Activated T-cell treated with anti-CD3 and anti-CD28 coated beads, Interleukin-2, amount 50 U/mL, for 24 hours (primary cell): ENCODE results near the gene GLT8D1.

ENCODE experiments used
- DNase-seq: peaks from one replicate; pipeline ENCODE4 v3.0.0-alpha.2; 2020
- H3K27ac Mint-ChIP-seq: 2 replicates; pipeline ENCODE4 v1.8.0; 2020; ENCODE audit warnings: mild to moderate bottlenecking, mixed read lengths
- H3K27me3 Mint-ChIP-seq: 2 replicates; pipeline ENCODE4 v1.8.0; 2020; ENCODE audit warnings: mixed read lengths
- H3K36me3 Mint-ChIP-seq: 2 replicates; pipeline ENCODE4 v1.8.0; 2020; ENCODE audit warnings: low read depth, mixed read lengths
- H3K4me1 Mint-ChIP-seq: 2 replicates; pipeline ENCODE4 v1.8.0; 2020; ENCODE audit warnings: low read depth, mixed read lengths
- H3K4me3 Mint-ChIP-seq: 2 replicates; pipeline ENCODE4 v1.8.0; 2020; ENCODE audit warnings: mild to moderate bottlenecking, moderate library complexity, mixed read lengths
- H3K9me3 Mint-ChIP-seq: 2 replicates; pipeline ENCODE4 v1.8.0; 2020; ENCODE audit warnings: mixed read lengths

GLT8D1 gene

GRCh38 chr3:52695798-52696671, 9.6 kb downstream of the GLT8D1 start:
- Mint-ChIP-seq H3K36me3 (peaks cover 93% of the 10 kb centered on the region), H3K9me3 (no peaks in the 10 kb centered on the region)

GRCh38 chr3:52694528-52695189, 10.9 kb downstream of the GLT8D1 start:
- Mint-ChIP-seq H3K4me3 (no peak overlapping the region), H3K36me3 (peaks cover 97% of the 10 kb centered on the region), H3K27me3 (no peaks in the 10 kb centered on the region), H3K4me1 (peaks cover 59% of the 10 kb centered on the region), H3K9me3 (no peaks in the 10 kb centered on the region), H3K27ac (peak overlapping the region; percentile 86)
- no peak for DNase-seq

More at GRCh38 chr3:52695798-52696671, 9.6 kb downstream of the GLT8D1 start:
- peak overlapping the region; percentile 86 for H3K27ac Mint-ChIP-seq
- no peaks in the 10 kb centered on the region for H3K27me3 Mint-ChIP-seq
- peaks cover 46% of the 10 kb centered on the region for H3K4me1 Mint-ChIP-seq
- H3K4me3 Mint-ChIP-seq, result no peak overlapping the region
- DNase-seq, result no peak

DNA sequence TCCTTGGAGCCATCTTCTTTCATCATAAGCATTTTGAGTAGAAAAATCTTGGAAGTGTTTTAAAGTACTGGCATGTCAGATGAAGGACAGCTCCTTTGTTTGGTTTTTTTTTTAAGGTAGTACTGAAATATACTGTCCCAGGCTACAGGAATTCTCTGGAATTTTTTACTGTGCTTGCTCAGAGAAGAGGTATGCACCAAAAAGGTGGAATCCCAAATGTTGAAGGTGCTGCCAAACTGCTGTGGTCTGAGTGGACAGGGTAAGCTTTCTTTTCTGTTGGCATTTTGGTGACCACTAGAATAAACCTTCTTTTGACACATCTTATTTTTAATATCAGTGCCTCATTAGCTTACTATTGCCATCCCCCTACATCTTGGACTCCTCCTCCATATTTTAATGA, 12.5 kb downstream of the GLT8D1 start:
- H3K4me3 Mint-ChIP-seq, result no peak overlapping the region
- H3K4me1 Mint-ChIP-seq, result peaks cover 74% of the 10 kb centered on the region
- H3K36me3 Mint-ChIP-seq, result peaks cover 100% of the 10 kb centered on the region
- DNase-seq, result no peak
- peak overlapping the region; percentile 86 for H3K27ac Mint-ChIP-seq
- no peaks in the 10 kb centered on the region for H3K9me3 Mint-ChIP-seq
- no peaks in the 10 kb centered on the region for H3K27me3 Mint-ChIP-seq

DNA sequence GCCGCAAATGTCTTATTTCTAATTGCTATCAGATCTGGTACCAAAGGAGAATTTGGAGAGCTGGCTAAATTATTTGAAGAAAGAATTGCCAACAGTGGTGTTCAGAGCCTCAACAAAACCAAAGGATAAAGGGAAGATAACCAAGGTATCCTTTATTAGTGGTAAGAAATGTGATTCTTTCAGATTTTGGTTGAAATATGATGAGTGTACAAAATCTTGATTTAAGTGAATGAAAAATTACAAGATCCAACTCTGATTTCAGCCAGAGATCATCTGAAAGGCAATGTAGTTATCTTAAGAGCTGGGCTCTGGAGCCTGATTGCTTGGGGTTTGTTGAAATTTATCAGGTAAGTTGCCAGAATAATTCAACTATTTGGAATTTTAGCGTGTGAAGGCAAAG, 15.0 kb downstream of the GLT8D1 start:
- peaks cover 70% of the 10 kb centered on the region for H3K4me1 Mint-ChIP-seq
- H3K9me3 Mint-ChIP-seq, result no peaks in the 10 kb centered on the region
- H3K4me3 Mint-ChIP-seq, result peak overlapping the region; percentile 99
- DNase-seq, result no peak
- H3K36me3 Mint-ChIP-seq, result peaks cover 99% of the 10 kb centered on the region
- peak overlapping the region; percentile 99 for H3K27ac Mint-ChIP-seq
- H3K27me3 Mint-ChIP-seq, result no peaks in the 10 kb centered on the region

GRCh38 chr3:52689151-52689550, 16.4 kb downstream of the GLT8D1 start:
- H3K9me3 Mint-ChIP-seq, result no peaks in the 10 kb centered on the region
- peaks cover 69% of the 10 kb centered on the region for H3K4me1 Mint-ChIP-seq
- DNase-seq, result no peak
- no peaks in the 10 kb centered on the region for H3K27me3 Mint-ChIP-seq
- H3K36me3 Mint-ChIP-seq, result peaks cover 96% of the 10 kb centered on the region
- H3K4me3 Mint-ChIP-seq, result peak overlapping the region; percentile 99
- H3K27ac Mint-ChIP-seq, result peak overlapping the region; percentile 99

DNA sequence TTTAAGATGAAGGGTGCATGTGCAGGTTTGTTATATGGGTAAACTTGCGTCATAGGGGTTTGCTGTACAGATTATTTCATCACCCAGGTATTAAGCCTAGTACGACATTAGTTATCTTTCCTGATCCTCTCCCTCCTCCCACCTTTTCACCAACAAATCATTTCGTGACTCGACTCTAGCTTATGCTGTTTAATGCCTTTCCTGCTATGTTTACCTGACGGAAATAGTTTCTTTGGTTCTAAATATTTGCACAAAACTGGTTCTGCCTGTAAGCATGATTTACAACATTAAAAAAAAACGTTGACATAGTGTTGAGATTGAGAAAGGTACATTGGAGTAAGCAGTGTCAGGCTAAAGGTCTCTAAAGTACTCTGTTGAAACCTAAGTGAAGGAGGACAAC, 17.3 kb downstream of the GLT8D1 start:
- peaks cover 89% of the 10 kb centered on the region for H3K36me3 Mint-ChIP-seq
- peaks cover 70% of the 10 kb centered on the region for H3K4me1 Mint-ChIP-seq
- no peaks in the 10 kb centered on the region for H3K27me3 Mint-ChIP-seq
- H3K4me3 Mint-ChIP-seq, result peak overlapping the region; percentile 99
- DNase-seq, result no peak
- peak overlapping the region; percentile 99 for H3K27ac Mint-ChIP-seq
- H3K9me3 Mint-ChIP-seq, result no peaks in the 10 kb centered on the region

- H3K4me1 Mint-ChIP-seq, result peaks cover 73% of the 10 kb centered on the region
- H3K4me3 Mint-ChIP-seq, result peak within 1 kb of the TSS; percentile 99
- peak; percentile 94 for DNase-seq
- H3K36me3 Mint-ChIP-seq, result peaks cover 83% of the 10 kb centered on the region
- no peaks in the 10 kb centered on the region for H3K27me3 Mint-ChIP-seq
- no peaks in the 10 kb centered on the region for H3K9me3 Mint-ChIP-seq
- H3K27ac Mint-ChIP-seq, result peak within 1 kb of the TSS; percentile 99
Observed at GRCh38 chr3:52685709-52686691, 19.6 kb downstream of the GLT8D1 start, which contains the start of the genes GNL3 and PBRM1. Gene GNL3, plus strand, starts transcription at chr3:52686032. Its CDS starts 61 bp downstream, at chr3:52686093. Gene PBRM1, minus strand, starts transcription at chr3:52685913.

GRCh38 chr3:52685285-52685708, 20.3 kb downstream of the GLT8D1 start:
- Mint-ChIP-seq H3K27ac (peak overlapping the region; percentile 94), H3K36me3 (peaks cover 82% of the 10 kb centered on the region), H3K4me1 (peaks cover 73% of the 10 kb centered on the region), H3K27me3 (no peaks in the 10 kb centered on the region), H3K4me3 (peak overlapping the region; percentile 86), H3K9me3 (no peaks in the 10 kb centered on the region)
- peak; percentile 89 for DNase-seq

- no peaks in the 10 kb centered on the region for H3K27me3 Mint-ChIP-seq
- peaks cover 73% of the 10 kb centered on the region for H3K4me1 Mint-ChIP-seq
- peak overlapping the region; percentile 94 for H3K27ac Mint-ChIP-seq
- H3K4me3 Mint-ChIP-seq, result peak overlapping the region; percentile 86
- DNase-seq, result no peak
- peaks cover 82% of the 10 kb centered on the region for H3K36me3 Mint-ChIP-seq
- H3K9me3 Mint-ChIP-seq, result no peaks in the 10 kb centered on the region
Observed at GRCh38 chr3:52684184-52684583, 21.4 kb downstream of the GLT8D1 start.

GRCh38 chr3:52683611-52684010, 22.0 kb downstream of the GLT8D1 start:
- Mint-ChIP-seq H3K27ac (peak overlapping the region; percentile 94), H3K9me3 (no peaks in the 10 kb centered on the region), H3K4me3 (peak overlapping the region; percentile 86), H3K4me1 (peaks cover 73% of the 10 kb centered on the region), H3K27me3 (no peaks in the 10 kb centered on the region), H3K36me3 (peaks cover 82% of the 10 kb centered on the region)
- DNase-seq, result no peak

DNA sequence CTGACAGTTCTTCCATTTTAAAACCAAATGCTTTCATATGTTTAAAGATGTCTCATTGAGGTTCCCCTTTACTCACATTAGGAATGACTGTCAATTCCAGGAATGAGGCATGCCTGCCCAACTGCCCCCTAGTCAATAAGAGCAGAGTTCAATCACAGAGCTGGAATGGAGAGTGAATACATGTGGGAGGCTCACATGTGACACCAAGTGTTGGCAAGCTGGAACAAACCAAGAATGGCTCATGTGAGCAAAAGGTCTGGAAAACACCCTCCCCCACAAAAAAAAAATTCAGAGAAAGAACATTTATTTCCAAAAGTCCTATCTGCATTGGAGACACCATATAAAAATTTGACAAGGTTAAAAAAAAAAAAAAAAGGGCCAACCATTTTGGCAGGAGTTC, 23.6 kb downstream of the GLT8D1 start:
- peaks cover 81% of the 10 kb centered on the region for H3K36me3 Mint-ChIP-seq
- no peak for DNase-seq
- H3K9me3 Mint-ChIP-seq, result no peaks in the 10 kb centered on the region
- H3K27me3 Mint-ChIP-seq, result no peaks in the 10 kb centered on the region
- H3K27ac Mint-ChIP-seq, result peak overlapping the region; percentile 96
- peak overlapping the region; percentile 63 for H3K4me3 Mint-ChIP-seq
- peaks cover 62% of the 10 kb centered on the region for H3K4me1 Mint-ChIP-seq

DNA sequence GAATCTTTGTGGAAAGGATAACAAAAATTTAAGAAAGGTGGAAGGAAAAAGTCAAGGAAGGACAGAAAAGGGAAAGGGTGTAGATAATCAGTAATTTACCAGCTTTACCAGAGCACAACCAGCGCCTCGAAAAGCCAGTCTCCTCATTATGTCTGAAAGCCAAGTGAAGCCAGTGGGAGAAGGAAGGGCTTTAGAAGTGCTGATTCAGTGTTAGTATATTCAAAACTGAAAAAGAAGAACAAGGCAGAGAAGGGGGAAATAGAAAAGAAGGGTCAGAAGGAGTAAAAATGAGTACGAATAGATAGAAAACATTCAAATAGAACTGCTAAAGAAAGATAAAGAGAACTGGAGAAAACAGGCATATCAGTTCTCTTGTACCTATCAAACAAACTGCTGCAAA, 24.0 kb downstream of the GLT8D1 start:
- Mint-ChIP-seq H3K27ac (peak overlapping the region; percentile 96), H3K4me3 (peak overlapping the region; percentile 63), H3K36me3 (peaks cover 81% of the 10 kb centered on the region), H3K9me3 (no peaks in the 10 kb centered on the region), H3K4me1 (peaks cover 62% of the 10 kb centered on the region), H3K27me3 (no peaks in the 10 kb centered on the region)
- DNase-seq, result no peak

- no peaks in the 10 kb centered on the region for H3K9me3 Mint-ChIP-seq
- peaks cover 70% of the 10 kb centered on the region for H3K4me1 Mint-ChIP-seq
- H3K27me3 Mint-ChIP-seq, result no peaks in the 10 kb centered on the region
- peaks cover 83% of the 10 kb centered on the region for H3K36me3 Mint-ChIP-seq
- H3K27ac Mint-ChIP-seq, result peak overlapping the region; percentile 96
- DNase-seq, result no peak
- peak overlapping the region; percentile 4 for H3K4me3 Mint-ChIP-seq
Observed at GRCh38 chr3:52679811-52680210, 25.8 kb downstream of the GLT8D1 start.

DNA sequence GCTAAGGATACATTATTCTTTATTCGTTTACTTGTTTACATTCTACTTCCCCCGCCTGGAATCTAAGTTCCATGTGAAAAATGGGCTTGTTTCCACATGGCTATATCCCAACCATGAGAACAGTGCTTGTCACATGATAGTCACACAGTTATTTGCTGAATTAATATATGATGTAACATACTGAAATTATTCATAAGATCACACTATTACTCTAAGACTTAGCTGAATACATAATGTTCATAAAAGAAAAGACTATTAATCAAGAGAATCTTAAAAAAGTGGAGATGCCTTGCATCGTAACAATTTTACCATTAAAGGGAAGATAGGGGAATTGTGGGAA, 26.4 kb downstream of the GLT8D1 start:
- H3K9me3 Mint-ChIP-seq, result no peaks in the 10 kb centered on the region
- H3K4me3 Mint-ChIP-seq, result no peak overlapping the region
- no peaks in the 10 kb centered on the region for H3K27me3 Mint-ChIP-seq
- H3K27ac Mint-ChIP-seq, result peak overlapping the region; percentile 96
- peaks cover 64% of the 10 kb centered on the region for H3K4me1 Mint-ChIP-seq
- no peak for DNase-seq
- peaks cover 78% of the 10 kb centered on the region for H3K36me3 Mint-ChIP-seq
